ENCODE results near the gene MYRFL. TPM values are rescaled to one million over a fixed set of nuclear protein-coding genes. Genes with fewer than 3 reads are reported as not detected.

The MYRFL gene
- total RNA-seq, 1 experiment from 2014 or later: not detected

GRCh38 chr12:69888901-69889300, 63.9 kb downstream of the MYRFL start:
- TF ChIP-seq EZH2 (IDR thresholded peaks at IDR 0.05; ENCODE audit: low read depth): no peak
- TF ChIP-seq, protein P1, sequence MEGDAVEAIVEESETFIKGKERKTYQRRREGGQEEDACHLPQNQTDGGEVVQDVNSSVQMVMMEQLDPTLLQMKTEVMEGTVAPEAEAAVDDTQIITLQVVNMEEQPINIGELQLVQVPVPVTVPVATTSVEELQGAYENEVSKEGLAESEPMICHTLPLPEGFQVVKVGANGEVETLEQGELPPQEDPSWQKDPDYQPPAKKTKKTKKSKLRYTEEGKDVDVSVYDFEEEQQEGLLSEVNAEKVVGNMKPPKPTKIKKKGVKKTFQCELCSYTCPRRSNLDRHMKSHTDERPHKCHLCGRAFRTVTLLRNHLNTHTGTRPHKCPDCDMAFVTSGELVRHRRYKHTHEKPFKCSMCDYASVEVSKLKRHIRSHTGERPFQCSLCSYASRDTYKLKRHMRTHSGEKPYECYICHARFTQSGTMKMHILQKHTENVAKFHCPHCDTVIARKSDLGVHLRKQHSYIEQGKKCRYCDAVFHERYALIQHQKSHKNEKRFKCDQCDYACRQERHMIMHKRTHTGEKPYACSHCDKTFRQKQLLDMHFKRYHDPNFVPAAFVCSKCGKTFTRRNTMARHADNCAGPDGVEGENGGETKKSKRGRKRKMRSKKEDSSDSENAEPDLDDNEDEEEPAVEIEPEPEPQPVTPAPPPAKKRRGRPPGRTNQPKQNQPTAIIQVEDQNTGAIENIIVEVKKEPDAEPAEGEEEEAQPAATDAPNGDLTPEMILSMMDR (conservative IDR thresholded peaks at IDR 0.05): no peak
- 0 out of 2 replicates have a peak, but pooled peaks cover 4% of the 10 kb centered on the region for H3K9me2 ChIP-seq (ENCODE audit: insufficient read depth)
- no peaks in the 10 kb centered on the region for H4K20me1 ChIP-seq (ENCODE audit: insufficient read depth)
- H2AFZ ChIP-seq: no peak overlapping the region
- H3K79me2 ChIP-seq (ENCODE audit: low read depth): no peaks in the 10 kb centered on the region
- no peaks in the 10 kb centered on the region for H3F3A ChIP-seq (ENCODE audit: insufficient read depth, low read depth)
- no TSS peak for BruUV-seq (replicated peaks)
- no peak overlapping the region for H3K4me3 ChIP-seq
- H3K27me3 ChIP-seq (ENCODE audit: insufficient read depth, low read depth): no peaks in the 10 kb centered on the region
- H3K4me2 ChIP-seq: no peak overlapping the region
- ChIA-PET CTCF (no interaction called here), POLR2A (ENCODE audit: unreplicated experiment) (no interaction called here)
- no peak for DNase-seq
- H3K27ac ChIP-seq: no peak overlapping the region
- intact Hi-C loops (cut with micrococcal nuclease; ENCODE audit: unreplicated experiment): no loop called here
- H3K9me3 ChIP-seq (ENCODE audit: insufficient read depth, low read depth): no peaks in the 10 kb centered on the region
- H3K36me3 ChIP-seq (ENCODE audit: low read depth): no peaks in the 10 kb centered on the region
- no peaks in the 10 kb centered on the region for H3K4me1 ChIP-seq (replicated peaks; ENCODE audit: insufficient read depth)

DNA sequence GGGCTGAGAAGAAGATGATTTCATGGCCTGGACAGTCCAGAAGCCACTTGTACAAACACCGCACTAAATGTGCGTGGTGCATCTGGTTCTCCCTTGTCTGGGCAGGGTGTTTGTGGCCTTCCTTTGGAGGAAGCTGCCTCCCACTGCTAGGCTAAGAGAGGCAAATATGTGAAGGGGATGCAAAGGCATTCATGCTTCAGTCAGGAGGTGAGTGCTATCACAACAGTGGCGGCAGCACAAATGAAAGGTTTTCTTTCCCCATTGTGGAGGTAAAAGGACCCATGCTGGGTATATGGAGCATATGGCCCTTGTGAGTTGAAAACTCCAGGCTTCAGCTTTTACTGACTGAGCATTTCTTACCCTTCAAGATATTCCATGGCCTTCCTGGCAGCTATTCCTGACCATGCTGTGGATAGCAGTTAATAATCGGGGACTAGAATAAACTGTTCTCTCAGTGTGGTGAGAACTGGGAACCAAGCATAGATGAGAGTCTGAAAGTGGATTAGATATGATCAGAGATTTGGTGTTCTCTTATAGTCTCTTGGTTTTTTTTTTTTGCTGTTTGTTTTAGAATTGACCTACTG, 69.9 kb downstream of the MYRFL start:
- Histone ChIP-seq H3K27ac (no peak overlapping the region), H3K9me2 (ENCODE audit: insufficient read depth) (0 out of 2 replicates have a peak, but pooled peaks cover 4% of the 10 kb centered on the region), H3K27me3 (ENCODE audit: insufficient read depth, low read depth) (no peaks in the 10 kb centered on the region), H3K79me2 (ENCODE audit: low read depth) (no peaks in the 10 kb centered on the region), H3K4me1 (replicated peaks; ENCODE audit: insufficient read depth) (no peaks in the 10 kb centered on the region), H2AFZ (no peak overlapping the region), H3F3A (ENCODE audit: insufficient read depth, low read depth) (no peaks in the 10 kb centered on the region), H4K20me1 (ENCODE audit: insufficient read depth) (no peaks in the 10 kb centered on the region), H3K4me2 (no peak overlapping the region), H3K9me3 (ENCODE audit: insufficient read depth, low read depth) (no peaks in the 10 kb centered on the region), H3K4me3 (no peak overlapping the region), H3K36me3 (ENCODE audit: low read depth) (no peaks in the 10 kb centered on the region)
- ChIA-PET CTCF (no interaction called here), POLR2A (ENCODE audit: unreplicated experiment) (no interaction called here)
- no peak for TF ChIP-seq EZH2 (IDR thresholded peaks at IDR 0.05; ENCODE audit: low read depth)
- TF ChIP-seq, protein P1 (conservative IDR thresholded peaks at IDR 0.05): no peak
- intact Hi-C loops (cut with micrococcal nuclease; ENCODE audit: unreplicated experiment): no loop called here
- no TSS peak for BruUV-seq (replicated peaks)
- DNase-seq: no peak

DNA sequence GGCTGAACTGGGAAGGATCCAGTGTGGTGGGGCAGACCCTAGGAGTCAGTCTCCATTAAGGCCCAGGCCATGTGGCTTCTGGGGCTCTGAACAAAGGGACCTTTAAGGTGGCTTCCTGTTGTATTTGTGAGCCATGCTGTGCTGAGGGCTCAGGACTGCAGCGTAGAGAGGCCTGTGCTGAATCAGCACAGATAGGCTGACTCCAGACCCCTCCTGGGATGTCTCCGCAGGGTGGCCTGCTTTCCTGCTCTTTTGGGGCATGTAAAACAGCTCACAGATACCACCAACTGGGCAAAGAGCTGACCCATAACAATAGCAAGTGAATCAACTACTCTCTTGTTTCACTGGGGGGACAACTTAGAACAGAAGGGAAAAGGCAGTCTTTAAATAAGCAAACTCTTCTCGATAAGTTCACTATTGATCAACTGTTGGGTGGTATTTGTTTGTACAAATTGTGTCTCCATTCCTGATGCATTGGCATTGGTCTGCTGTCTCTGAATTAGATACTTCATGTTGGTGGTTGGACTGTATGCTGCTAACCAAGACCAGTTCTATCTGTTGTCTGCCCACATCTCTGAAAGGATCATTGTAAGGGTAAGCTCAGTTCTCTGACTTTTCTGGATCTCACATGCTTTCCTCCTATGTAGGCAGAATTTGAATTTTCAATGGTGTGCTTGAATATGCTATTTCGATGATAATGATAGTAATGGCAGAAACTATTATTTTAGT, 71.8 kb downstream of the MYRFL start:
- Histone ChIP-seq H2AFZ (no peak overlapping the region), H3K27ac (no peak overlapping the region), H3K4me1 (replicated peaks; ENCODE audit: insufficient read depth) (peaks cover 8% of the 10 kb centered on the region), H3K4me2 (no peak overlapping the region), H3F3A (ENCODE audit: insufficient read depth, low read depth) (peaks cover 7% of the 10 kb centered on the region; the same call in 1 of the 2 replicates), H3K4me3 (no peak overlapping the region), H3K27me3 (ENCODE audit: insufficient read depth, low read depth) (no peaks in the 10 kb centered on the region), H3K9me2 (ENCODE audit: insufficient read depth) (no peaks in the 10 kb centered on the region), H3K9me3 (ENCODE audit: insufficient read depth, low read depth) (no peaks in the 10 kb centered on the region), H4K20me1 (ENCODE audit: insufficient read depth) (no peaks in the 10 kb centered on the region), H3K36me3 (ENCODE audit: low read depth) (no peaks in the 10 kb centered on the region), H3K79me2 (ENCODE audit: low read depth) (no peaks in the 10 kb centered on the region)
- ChIA-PET CTCF (no interaction called here), POLR2A (ENCODE audit: unreplicated experiment) (no interaction called here)
- DNase-seq: no peak
- intact Hi-C loops (cut with micrococcal nuclease; ENCODE audit: unreplicated experiment): no loop called here
- TF ChIP-seq, protein P1 (conservative IDR thresholded peaks at IDR 0.05): no peak
- no peak for TF ChIP-seq EZH2 (IDR thresholded peaks at IDR 0.05; ENCODE audit: low read depth)
- no TSS peak for BruUV-seq (replicated peaks)
